HG03159 (cell line): ENCODE results near the gene SGSH.
"Not testable (repeated sequence)": the region's sequence is repeated elsewhere in the genome, so short reads cannot be mapped to it uniquely, and the experiment has no call there.

Experiments used
- ATAC-seq: cut with Tn5 transposase; IDR thresholded peaks from one replicate; pipeline ENCODE4 v1.9.1; 2021; ENCODE audit warnings: mild to moderate bottlenecking, moderate library complexity; ENCODE audit not compliant: unreplicated experiment

Gene SGSH

DNA sequence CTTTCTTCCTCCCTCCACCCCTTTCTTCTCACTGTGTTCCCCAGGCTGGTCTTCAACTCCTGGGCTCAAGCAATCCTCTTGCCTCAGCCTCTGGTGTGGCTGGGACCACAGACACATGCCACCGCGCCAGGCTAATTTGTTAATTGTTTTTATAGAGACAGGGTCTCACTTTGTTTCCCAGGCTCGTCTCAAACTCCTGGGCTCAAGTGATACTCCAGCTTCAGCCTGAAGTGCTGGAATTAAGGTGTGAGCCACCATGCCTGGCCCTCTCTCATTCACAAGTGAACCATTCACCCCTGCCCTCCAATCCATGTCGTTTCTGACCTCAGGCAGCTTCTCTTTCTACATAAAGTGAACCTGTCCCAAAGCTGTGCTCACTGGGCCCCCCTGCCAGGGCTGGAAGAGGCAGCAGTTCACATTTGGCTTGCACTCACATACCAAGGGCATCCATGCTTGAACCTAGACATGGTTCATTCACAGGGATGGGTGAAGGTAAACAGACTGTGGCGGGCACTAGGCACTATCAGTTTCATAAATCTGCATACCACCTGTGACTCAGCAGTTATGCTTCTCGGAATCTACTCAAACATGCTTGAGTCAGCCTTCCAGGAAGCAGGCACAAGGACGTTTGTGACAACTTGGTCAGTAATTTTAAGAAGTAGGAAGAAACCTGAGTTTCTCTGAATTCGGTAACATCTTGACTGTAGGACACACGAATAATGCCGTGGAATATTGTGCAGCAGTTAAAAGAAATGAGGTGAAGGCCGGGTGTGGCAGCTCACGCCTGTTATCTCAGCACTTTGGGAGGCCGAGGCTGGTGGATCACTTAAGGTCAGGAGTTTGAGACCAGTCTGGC, 34.5 kb upstream of the SGSH start:
- ATAC-seq: peak; percentile 48

DNA sequence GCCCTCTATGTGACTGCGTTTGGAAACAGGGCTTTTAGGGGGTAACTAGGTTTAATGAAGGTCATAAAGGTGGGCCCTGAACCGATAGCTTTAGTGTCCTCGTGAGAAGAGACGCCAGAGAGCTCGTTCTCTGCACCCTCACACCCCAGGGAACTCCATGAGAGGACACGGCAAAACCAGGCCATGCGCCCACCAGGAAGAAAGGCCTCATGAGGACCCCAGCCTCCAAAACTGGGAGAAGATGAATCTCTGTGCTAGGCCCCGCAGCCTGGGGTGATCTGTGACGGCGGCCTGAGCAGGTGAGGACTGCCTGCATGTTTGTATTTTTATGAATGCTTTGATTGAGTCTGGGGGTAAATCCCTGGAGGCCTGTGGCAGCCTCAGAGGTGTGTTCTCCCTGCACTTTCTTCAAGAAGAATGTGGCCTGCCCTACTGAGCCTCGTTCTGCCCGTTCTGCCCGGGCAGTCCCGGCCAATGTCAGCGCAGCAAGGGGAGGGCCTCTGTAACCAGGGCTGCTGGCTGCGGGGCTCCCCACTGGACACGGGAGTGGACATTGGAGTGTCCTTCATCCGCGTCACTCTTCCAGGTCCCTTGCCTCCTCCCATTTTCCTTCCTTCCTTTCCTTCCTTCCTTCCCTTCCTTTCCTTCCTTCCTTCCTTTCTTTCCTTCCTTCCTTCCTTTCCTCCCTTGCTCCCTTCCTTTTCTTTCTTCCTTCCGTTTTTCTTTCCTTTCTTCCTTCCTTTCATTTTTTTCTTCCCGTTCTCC, 33.7 kb upstream of the SGSH start:
- no peak for ATAC-seq

DNA sequence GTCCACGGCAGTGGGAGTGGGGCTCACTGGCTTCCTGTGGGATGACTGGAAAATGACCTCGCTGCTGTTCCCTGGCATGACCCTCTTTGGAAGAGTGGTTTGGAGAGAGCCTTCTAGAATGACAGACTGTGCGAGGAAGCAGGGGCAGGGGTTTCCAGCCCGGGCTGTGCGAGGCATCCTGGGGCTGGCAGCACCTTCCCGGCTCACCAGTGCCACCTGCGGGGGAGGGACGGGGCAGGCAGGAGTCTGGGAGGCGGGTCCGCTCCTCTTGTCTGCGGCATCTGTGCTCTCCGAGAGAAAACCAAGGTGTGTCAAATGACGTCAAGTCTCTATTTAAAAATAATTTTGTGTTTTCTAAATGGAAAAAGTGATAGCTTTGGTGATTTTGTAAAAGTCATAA, 32.7 kb upstream of the SGSH start:
- ATAC-seq: no peak

DNA sequence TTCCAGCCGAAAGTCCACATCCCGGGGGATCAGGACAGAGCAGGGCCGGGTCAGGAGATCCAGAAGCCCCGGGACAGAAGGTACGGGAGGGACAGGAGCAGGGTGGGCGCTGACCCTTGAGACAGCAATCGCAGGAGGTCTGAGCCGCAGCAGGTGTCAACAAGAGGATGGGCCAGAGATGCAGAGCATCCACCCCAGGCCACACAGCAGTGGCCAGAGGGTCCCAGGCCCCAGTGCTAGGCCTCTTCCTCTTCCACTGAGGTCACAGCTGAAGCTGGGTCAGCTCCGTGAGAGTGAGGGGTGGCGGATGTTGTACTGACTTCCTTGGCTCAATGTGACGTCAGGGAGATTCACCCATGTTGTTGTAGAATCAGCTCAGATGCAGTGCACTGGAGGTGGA, 31.8 kb upstream of the SGSH start:
- ATAC-seq: no peak

- no peak for ATAC-seq
These were observed 29.0 kb upstream of the SGSH start for GRCh38 chr17:80248894-80249710.

- ATAC-seq: no peak
These were observed 28.1 kb upstream of the SGSH start for GRCh38 chr17:80248001-80248893.

DNA sequence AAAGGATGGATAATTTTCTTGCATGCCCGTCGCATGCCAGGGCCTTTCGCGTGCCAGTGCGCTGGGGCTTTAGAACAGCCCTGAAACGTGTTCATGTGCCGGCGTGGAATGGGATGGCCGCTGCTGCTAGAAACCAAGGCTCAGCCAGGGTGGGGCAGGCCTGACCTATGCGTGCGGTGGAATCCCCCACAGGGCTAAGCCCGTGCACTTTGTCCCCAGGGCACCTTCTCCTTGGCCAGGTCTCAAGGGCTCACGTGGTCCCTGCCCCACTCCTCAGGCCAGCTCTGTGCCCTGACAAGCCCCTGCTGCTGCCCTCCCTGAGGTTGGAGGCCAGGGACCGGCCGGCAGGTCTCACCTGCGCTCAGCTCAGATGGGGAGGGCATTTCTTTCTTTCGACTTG, 27.4 kb upstream of the SGSH start:
- no peak for ATAC-seq

- ATAC-seq: no peak
These were observed 26.6 kb upstream of the SGSH start for GRCh38 chr17:80246726-80247125.

- ATAC-seq: no peak
These were observed 26.1 kb upstream of the SGSH start for GRCh38 chr17:80246266-80246681.

- no peak for ATAC-seq
These were observed 25.6 kb upstream of the SGSH start for GRCh38 chr17:80245566-80246265.

DNA sequence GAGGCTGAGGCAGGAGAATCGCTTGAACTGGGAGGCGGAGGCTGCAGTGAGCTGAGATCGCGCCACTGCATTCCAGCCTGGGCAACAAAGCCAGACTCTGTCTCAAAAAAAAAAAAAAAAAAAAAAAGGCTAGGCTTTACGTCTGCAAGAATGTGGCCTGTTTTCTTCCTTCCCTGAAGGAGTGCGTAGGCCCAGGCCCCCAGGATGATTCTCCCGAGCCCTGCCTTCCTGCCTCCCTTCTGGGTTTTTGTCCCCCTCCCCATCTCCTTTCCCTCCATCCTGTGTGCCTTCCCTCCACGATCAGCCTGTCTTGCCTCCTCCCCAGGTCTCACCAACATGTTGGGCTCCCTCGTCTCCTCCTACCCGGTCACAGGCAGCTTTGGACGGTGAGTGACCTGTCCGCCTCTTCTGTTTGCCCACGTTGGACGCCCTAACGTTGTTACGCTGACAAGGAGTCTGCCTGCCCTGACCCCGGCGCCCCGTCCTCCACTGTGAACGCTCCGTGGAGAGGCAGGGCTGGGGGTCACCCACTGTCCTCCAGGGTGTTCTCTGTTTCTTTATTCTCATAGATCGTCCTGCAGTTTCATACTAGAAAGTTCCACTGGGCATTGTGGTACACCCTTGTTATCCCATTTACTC, 24.9 kb upstream of the SGSH start:
- ATAC-seq: no peak

- not testable (repeated sequence) for ATAC-seq
These were observed 24.3 kb upstream of the SGSH start for GRCh38 chr17:80244448-80244847.

DNA sequence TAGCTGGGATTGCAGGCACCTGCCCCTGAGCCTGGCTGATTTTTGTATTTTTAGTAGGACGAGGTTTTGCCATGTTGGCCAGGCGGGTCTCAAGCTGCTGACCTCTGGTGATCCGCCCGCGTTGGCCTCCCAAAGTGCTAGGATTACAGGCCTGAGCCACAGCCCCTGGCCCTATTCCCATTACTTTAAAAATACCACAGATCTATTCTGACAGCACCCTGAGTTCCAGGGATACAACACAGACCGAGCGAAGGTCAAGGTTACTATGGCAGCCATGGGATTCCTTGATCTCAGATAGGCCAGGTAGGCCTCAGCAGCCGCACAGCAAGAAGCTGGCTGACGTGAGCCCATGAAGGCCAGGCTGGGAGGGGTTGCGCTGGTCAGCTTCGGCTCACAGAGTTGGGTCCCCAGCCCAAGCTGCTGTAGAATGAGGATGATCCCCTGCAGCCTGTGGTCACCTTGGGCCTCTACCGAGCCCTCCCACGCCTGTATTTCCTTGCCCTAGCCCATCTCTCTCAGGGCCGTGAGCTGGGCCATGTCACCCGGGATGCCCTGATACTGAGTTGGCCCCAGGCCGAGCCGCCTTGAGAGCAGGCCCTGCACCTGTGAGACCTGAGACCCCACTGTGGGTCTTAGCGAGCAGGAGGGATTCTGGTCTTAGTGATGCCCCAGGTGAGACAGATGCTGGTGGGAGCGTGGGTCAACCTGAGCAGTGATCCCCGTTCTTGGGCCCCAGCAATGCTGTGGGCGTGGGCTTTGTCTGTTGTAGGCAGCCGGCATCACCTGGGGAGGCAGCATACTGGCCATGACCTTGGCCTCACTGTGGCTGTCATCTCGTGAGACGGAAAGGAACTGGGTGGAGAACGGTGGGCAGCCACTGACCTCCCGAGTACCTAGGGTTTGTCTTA, 23.6 kb upstream of the SGSH start:
- no peak for ATAC-seq

GRCh38 chr17:80242505-80242904, 22.4 kb upstream of the SGSH start:
- no peak for ATAC-seq

DNA sequence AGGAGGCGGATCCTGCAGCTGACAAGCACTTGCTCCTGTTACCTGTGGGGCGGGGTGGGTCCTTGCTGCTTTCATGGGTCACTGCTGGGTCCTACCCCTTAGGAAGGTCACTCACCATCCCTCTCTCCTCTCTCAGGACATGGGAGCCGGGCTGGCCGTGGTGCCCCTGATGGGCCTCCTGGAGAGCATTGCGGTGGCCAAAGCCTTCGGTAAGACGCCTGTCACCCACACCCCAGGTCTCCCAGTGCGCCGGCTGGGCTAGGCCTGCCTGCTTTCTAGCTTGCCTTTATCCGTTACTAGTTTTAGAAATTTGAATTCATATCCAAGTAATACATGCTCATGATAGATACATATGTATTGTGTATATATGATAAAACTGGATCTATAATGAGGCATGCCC, 17.3 kb upstream of the SGSH start:
- no peak for ATAC-seq

- no peak for ATAC-seq
These were observed 16.8 kb upstream of the SGSH start for GRCh38 chr17:80236911-80237310.

- ATAC-seq: no peak
These were observed 13.1 kb upstream of the SGSH start for GRCh38 chr17:80233202-80233601.

DNA sequence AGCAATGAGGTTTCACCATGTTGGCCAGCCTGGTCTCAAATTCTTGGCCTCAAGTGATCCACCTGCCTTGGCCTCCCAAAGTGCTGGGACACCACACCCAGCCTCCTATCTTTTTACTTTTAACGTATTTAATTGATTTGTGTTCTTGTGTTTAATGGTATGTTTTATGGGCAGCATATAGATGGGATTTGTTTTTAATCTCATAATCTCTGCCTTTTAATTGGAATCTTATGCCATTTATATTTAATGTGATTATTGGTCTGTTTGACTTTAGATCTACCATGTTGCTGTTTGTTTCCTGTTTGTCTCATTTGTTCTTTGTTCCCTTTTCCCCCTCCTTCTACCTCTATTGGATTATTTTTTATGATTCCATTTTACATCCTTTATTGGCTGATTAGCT, 12.3 kb upstream of the SGSH start:
- no peak for ATAC-seq
